HG03039 (cell line): ENCODE data around the gene BMP8B.
"Not testable (repeated sequence)": the region's sequence is repeated elsewhere in the genome, so short reads cannot be mapped to it uniquely, and the experiment has no call there.

Source experiments
- ATAC-seq: cut with Tn5 transposase; IDR thresholded peaks from one replicate; pipeline ENCODE4 v1.9.1; 2021; ENCODE audit warnings: mild to moderate bottlenecking, moderate library complexity; ENCODE audit not compliant: unreplicated experiment

BMP8B gene, protein sequence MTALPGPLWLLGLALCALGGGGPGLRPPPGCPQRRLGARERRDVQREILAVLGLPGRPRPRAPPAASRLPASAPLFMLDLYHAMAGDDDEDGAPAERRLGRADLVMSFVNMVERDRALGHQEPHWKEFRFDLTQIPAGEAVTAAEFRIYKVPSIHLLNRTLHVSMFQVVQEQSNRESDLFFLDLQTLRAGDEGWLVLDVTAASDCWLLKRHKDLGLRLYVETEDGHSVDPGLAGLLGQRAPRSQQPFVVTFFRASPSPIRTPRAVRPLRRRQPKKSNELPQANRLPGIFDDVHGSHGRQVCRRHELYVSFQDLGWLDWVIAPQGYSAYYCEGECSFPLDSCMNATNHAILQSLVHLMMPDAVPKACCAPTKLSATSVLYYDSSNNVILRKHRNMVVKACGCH

DNA sequence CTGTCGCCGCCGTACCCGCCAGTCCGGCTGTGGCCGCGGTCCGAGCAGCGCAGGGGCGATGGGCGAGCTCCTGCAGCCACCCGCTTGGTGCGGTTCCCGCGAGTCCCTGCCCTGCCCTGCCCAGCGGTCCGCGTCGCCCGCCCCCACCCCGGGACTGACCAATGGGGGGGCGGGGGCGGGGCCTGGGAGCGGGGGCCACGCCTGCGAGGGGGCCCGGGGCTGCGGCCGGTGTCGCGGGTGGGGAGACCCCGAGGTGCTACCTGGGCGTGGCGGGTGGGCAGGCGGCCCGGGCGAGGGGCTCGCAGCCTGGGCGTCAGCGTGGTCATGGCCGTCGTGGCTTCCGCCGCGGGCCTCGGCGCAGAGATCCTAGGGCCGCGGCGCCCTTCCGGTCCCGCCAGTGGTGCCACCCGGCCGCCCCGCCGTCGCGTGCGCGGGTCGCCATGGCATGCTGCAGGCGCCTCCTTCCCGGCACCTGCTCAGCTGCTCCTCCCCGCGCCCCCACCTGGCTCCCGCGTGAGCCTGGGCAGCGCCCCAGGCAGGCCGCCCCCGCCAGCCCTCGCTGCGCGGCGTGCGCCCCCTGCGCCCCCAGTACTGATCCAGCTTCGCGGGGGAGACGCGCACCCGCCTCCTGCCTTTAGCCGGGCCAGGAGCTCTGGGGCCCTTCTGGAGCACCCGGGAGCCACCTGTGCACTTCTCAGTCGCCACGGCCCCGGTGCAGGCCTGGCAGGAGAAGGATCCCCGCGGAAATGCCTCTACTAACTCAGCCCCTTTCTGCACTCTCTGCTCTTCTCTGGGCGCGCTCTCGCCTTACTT lies at the start of gene BMP8B:
Gene BMP8B, minus strand, starts transcription at position 108 of the 813 bp plus-strand sequence. CDS start 380 bp downstream, outside the sequence.
- ATAC-seq, result no peak

DNA sequence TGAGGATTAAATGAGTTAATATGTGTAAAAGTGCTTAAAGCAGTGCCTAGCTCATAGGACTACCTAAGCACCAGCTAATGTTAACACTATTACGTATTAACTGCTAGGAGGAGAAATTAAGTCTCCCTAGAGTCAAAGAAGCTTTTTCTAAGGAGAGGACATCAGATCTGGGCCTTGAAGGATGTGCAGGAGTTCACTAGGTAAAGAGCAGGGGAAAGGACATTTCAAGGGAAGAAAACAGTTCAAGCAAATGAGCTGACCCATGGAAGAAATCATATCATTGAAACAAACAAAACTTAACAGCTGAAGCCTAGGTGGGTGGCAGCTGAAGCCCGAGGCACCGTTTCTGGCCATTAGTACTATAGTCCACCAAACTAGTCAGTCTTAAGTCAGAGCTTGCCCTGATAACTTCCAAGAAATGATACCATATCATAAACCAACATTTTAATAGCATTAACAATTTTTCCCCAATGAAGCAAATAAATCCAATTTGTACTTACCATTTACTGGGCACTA lies 48.0 kb upstream of the BMP8B start:
- ATAC-seq, result no peak

DNA sequence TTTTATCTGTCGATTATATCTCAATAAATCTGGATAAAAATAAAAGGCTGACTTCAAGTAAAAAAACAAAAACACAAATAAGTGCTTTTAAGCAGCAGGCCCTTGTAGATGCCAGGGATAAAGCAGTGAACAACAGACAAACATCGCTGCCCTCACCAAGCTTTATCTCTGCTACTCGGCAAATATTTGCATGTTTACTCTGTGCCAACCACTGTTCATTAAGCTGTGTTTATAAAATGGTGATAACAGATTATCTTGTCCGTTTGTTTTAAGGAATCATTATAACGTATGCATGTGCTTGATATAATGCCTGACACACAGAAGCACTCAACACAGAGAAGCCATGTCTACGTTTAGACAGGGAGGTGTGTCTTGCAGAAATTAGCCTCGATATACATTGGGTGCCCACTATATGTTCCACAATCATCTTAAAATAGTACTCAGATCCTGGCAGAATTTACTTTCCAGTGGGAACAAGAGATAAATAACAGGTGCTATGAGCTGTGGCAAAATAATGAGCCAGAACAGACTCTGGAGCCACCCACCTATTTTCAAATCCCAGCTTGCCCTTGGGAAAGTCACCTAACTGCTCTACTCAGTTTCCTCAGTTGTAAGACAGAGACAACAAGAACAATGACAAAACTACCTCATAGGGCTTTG lies 47.4 kb upstream of the BMP8B start:
- no peak for ATAC-seq

DNA sequence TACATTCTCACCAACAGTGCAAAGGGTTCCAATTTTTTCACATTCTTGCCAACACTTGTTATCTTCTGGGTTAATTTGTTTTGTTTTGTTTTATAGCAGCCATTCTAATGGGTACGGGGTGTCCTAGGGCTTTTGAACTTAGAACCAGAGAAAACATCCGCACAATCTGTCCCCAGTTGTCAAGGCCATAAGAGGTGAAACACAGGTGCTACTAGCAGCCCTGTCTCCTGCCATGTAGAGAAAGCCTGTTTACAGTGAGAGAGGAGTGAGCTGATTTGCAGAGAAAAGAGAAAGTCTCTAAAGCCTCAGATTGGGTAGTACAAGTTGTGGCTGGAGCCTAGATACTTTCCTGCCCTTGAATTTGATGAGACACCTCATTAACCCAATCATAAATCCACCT lies 46.4 kb upstream of the BMP8B start:
- no peak for ATAC-seq

DNA sequence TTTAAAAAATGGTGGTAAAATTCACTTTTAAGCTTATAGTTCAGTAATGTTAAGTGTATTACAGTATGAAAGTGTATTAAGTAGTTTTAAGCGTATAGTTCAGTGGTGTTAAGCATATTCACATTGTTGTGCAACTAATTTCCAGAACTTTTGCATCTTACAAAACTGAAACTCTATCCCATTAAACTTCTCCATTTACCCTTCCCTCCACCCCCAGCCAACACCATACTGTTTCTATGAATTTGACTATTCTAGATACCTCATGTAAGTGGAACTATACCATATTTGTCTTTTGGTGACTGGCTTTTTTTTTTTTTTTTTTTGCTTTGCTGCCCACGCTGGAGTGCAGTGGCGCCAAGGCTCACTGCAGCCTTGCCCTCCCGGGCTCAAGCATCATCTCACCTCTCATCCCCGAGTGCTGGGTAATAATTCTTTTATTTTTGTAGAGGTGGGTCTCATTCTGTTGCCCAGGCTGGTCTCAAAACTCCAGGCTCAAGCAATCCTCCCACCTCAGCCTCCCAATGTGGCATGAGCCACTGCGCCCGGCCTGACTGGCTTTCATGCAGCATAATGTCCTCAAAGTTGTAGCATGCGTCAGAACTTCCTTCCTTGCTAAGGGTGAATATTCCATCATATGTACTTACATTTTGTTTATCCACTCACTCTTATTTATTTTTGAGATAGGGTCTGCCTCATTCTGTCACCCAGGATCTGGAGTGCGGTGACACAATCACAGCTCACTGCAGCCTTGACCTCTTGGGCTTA lies 45.1 kb upstream of the BMP8B start:
- ATAC-seq, result no peak

DNA sequence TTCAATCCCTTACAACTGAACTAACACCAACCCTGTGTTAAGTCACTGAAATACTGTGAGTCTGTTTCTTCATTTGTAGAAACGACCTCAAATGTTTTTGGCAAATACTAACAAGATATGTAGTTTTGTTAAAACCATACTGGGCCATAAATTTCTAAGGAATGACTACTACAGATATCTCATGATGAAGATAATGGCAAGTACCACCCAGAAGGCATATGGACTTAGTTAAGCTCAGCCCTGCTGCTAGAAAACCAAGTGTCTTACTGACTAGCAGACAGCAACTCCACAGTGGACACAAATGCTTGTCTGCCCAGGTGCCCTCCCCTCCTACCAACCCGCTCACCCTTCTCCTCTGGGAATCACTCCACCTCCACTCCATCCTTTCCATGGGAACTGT lies 44.5 kb upstream of the BMP8B start:
- no peak for ATAC-seq

DNA sequence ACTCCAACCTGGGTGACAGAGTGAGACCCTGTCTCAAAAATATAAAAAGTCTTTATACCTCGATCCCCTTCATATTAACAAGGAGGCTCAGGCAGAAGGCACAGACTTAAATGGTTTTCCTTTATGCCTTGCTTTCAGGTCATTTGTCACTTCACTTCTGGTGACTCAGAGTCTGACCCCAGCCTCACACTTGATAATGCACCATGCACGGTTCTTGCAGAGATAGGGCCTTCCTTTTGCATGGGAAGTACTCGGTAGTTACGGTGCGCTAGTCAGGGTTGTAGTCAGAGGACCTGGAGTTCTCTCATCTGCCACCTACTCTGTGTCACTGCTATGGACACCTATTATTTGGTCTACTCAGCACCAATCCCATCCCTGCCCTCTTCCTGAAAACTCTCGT lies 43.6 kb upstream of the BMP8B start:
- no peak for ATAC-seq

DNA sequence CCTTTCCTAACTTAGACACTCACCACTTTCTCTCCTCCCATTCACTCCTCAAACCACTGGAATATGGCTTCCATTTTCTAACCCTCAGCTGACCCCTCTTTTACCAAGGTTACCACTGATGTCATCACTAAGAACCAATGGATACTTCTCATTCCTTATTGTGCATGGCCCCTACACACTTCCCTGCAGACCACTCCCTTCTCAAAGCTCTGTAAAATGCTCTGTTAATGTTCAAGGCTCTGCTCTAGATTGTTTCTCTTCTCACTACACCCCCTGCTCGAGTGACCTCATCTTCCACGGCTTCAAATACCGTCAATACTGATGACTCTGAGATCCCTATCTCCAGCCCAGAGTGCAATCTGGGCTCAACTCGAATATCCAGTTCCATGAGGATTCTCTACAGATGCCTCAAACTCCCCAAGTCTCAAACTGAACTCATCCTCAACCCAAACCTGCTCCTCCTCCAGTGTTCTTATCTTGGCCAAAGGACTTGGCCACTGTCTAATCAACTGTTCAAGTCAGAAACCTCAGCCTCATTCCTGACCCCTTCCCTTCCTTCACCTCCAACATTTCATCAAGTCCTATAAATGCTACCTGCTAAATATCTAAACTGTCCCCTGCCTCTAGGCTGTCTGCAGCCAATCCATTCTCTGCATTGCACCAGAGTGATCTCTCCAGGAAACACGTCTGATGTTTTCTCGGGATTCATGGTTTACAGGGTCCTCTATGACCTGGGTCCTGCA lies 41.3 kb upstream of the BMP8B start:
- ATAC-seq, result no peak

DNA sequence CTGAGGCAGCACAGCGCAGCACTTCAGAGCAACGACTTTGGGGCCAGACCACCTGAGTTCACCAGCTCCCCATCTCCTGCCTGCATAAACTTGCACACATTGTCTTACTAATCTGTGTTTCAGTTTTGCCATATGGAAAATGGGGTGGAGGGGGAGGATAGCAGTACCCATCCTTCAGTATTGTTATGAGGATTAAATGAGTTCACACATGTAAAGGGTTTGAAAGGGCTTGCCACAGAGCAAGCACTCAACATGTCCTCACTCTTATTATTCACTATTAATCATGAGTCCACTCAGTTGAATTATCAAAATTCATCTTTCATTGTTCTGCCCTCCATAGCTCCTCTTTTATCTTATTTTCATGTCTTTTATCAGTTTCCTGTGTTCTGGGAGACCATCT lies 40.1 kb upstream of the BMP8B start:
- ATAC-seq, result no peak

DNA sequence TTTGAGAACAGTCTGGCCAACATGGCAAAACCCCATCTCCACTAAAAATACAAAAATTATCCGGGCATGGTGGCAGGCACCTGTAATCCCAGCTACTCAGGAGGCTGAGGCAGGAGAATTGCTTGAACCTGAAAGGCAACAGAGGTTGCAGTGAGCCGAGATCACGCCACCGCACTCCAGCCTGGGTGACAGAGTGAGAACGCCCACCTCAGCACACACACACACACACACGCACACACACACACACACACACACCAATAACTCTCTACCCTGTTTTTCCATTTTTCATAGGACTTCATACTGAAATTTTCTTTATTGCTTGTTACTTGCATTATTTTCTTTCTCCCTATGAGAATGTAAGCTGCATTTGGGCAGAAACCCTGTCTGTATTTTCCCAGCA lies 39.6 kb upstream of the BMP8B start:
- not testable (repeated sequence) for ATAC-seq

DNA sequence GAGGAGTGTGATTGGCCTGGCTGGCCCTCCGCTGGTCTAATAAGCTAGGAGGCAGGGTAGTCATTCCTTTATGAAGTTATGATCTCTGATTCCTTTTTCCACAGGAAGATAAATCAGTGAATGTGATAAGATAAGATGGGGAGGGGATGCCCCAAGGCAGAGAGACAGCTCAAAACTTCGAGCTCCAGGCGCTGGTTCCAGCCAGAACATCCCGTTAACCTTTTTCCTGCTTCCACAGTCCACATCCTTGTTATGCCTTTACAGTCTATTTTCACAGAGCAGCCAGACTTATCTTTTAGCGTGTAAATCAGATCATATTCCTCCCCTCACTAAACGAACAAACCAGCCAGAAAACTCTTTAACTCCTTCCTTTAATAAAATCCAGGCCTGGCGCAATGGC lies 38.5 kb upstream of the BMP8B start:
- no peak for ATAC-seq

DNA sequence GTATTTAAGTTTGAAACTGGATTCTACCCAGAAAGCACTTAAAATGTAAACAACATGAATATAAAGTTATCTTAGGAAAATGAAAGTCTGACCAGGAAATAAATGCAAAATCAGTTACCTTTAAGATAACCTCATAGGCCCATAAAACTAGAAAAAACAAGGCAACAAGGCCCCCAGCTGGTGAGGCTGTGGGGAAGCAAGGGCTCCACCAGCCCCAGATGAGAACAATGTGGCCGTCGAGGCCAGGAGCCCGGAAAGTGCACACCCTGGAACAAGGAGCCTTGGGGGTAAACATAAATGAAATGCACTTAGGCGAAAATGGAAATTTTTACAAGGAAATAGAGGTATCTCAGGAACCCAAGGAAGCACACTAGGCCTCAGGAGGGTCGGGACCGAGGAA lies 37.9 kb upstream of the BMP8B start:
- no peak for ATAC-seq

DNA sequence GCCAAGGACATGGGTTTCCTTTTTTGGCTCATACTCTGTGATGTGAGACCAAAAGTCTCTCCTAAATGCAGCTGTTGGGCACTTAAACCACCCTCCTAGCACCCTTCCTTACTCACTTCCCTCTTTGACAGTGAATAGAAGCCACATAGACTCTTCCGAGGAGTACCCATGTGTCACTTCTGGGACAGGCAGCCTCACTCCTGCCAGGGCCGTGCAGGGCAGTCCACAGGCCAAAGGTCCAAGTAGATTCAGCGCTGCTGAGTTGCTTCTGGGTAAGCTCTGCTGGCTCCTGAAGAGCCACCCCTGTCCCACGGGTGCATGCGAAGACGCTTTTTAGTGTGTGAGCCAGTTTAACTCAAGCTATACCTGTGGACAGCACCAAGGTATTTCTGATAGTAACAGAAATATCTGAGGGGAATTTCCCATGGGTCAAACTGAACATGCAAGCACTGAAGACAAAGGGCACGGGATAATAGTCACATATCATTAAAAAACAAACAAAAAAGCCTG lies 36.8 kb upstream of the BMP8B start:
- no peak for ATAC-seq

DNA sequence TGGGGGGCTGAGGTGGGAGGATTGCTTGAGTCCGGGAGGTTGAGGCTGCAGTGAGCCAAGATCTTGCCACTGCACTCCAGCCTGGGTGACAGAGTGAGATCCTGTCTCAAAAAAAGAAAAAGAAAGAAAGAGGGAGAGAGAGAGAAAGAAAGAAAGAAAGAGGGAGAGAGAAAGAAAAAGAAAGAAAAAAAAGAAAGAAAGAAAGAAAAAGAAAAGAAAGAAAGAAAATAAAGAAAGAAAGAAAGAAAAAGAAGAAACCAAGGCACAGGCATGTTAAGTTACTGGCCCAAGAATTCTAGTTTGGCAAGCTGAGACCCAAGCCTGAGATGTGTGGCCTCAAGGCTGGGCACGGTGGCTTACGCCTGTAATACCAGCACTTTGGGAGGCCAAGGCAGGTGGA lies 34.8 kb upstream of the BMP8B start:
- ATAC-seq, result not testable (repeated sequence)

DNA sequence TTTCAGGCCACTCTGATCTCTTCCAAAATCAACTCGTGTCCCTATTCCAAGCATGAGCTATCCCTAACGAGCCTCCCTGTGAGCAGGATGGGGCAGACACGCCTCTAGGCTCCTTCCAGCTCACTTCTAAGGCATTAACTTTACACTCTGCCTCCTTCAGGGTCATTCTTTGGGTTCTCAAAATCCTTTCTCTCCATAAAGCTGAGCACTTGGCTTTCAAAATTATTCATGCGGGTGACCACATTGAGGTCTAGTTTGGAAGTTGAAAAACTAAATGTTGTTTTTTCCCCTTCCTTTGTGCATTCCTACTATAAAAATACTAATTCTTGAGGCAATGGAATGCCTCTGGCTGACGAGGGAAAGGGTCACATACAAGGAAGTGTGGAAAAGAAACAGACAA lies 33.5 kb upstream of the BMP8B start:
- no peak for ATAC-seq

DNA sequence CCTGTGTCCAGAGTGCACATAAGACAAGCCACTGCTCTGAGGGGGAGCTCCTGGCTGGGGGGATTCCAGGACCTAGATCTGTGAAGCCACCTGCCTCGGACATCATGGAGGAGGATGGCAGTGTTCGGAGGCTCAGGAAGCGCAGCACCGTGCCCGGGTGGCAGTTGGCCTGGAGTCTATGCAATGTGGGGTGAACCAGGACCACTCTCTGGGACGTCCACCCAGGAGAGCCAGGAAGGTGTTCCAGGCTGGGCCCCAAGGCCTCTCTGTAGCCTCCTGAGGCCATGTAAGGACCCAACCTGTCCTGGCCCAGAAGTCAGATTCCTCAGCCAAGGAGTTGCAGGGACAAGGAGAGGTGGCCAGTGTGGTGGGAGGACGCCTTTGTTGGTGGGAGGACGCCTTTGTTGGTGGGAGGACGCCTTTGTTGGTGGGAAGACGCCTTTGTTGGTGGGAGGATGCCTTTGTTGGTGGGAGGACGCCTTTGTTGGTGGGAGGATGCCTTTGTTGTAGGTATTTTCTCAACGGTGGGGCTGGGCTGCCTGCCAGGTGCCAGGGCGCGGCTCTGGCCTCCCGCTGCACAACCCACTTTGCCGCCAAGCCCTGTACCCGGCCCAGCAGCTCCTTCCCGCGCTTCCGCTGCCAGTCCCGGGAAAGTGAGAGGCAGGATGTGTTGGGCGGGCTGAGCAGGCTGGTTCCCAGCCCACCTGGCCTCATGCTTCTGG lies 30.6 kb upstream of the BMP8B start:
- ATAC-seq, result no peak

DNA sequence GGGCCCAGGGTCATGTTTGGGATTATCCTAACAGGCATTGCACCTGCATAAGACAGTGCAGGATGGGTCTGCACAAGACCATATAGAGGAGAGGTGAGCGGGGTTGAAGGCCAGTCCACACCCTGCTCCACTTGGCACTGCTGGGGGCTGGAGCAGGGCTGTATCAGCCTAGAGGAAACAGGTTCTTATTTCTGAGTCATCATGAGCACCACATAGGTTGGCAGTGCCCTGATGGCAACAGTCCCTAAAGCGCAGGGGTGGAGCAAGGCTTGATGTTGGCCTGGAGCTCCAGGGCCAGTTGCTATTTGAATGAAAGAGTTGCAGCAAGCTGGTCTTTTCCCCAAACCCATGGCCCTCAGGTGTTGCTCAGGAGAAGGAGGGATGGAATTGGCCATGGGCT lies 29.8 kb upstream of the BMP8B start:
- ATAC-seq, result no peak

DNA sequence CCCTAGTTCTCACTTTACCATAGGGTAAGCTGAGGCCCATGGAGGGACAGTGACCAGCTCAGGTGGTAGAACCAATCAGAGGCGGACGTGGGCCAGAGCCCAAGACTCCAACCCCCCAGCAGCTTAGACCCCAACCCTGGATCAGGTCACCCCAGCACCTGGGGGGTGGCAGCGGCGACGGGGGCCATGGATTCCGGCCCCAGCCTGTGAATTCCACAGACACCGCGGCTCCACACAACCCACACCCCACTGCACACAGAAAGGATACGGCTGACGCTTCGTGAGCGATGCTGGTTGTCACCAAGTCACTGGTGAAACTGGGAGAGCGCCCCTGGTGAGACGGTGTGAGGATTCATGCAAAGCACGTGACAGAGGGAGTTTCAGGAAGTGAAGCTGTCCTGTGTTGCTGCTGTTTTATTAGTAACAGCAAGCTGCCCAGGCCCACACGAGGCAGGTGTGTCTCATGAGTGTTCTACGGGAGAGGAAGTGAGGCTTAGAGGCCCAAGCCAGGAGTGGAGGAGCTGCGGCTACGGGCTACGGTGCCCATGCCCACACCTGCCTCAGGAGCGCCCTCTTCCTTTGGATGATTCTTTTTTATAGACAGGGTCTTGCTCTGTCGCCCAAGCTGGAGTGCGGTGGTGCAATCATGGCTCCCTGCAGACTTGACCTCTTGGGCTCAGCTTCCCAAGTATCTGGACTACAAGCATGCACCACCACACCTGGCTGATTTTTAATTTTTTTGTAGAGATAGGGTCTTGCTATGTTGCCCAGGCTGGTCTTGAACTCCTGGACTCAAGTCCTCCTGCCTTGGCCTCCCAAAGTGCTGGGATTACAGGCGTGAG lies 28.6 kb upstream of the BMP8B start:
- peak; percentile 74 for ATAC-seq
